Panc1 (cell line): ENCODE results near the gene EPB41L4B. TPM values are rescaled to one million over a fixed set of nuclear protein-coding genes. Genes with fewer than 3 reads are reported as not detected.

Source experiments
- ATAC-seq: fragments of 200-7000 bp; cut with Tn5 transposase; 2 replicates; pipeline ENCODE4 v1.9.1; 2020; ENCODE audit warnings: mild to moderate bottlenecking, moderate library complexity
- BruUV-seq: library from RNA; stranded (reverse); fragments of 400-500 nt; replicated peaks from 2 replicates; lab custom pipeline; 2021; lab: Mats Ljungman, UMichigan
- CTCF ChIA-PET: fragments of 300-600 bp; sonication (Branson Sonifier 250); formaldehyde crosslinking; loops from one replicate; lab custom pipeline; 2022; ENCODE audit warnings: antibody characterized with exemption; lab: Charles Lee
- POLR2A ChIA-PET: fragments of 300-600 bp; sonication (Branson Sonifier 250); formaldehyde crosslinking; loops from one replicate; lab custom pipeline; 2022; ENCODE audit warnings: antibody characterized with exemption; lab: Charles Lee
- DNase-seq: peaks from one replicate; pipeline ENCODE4 v3.0.0-alpha.2; 2010; ENCODE audit warnings: low read depth, low spot score
- H3K27ac ChIP-seq: 2 replicates; pipeline ENCODE4 v1.5.1; 2011; ENCODE audit warnings: mild to moderate bottlenecking, low read length, inconsistent platforms
- H3K27me3 ChIP-seq: fragments of 200-500 bp; sonication (Bioruptor generic); 2 replicates; pipeline ENCODE4 v1.6.0; 2014; ENCODE audit warnings: low read length, inconsistent platforms; ENCODE audit not compliant: control insufficient read depth, insufficient read depth
- H3K36me3 ChIP-seq: fragments of 200-500 bp; sonication (Bioruptor generic); 2 replicates; pipeline ENCODE4 v1.5.1; 2014; ENCODE audit warnings: inconsistent platforms, mild to moderate bottlenecking, low read length, moderate library complexity; ENCODE audit not compliant: control insufficient read depth, insufficient read depth
- H3K4me1 ChIP-seq: 2 replicates; pipeline ENCODE4 v1.5.1; 2011; ENCODE audit warnings: inconsistent platforms, mild to moderate bottlenecking, low read length, moderate library complexity; ENCODE audit not compliant: control insufficient read depth, insufficient read depth
- H3K4me3 ChIP-seq, 2 experiments: 2 replicates each; pipeline ENCODE4 v1.5.1; 2011 to 2012; ENCODE audit warnings: low read depth in 2 of 2, low read length in 2 of 2, mild to moderate bottlenecking in 2 of 2, inconsistent platforms in 1 of 2, moderate library complexity in 1 of 2
- H3K9me3 ChIP-seq: fragments of 200-500 bp; sonication (Bioruptor generic); 2 replicates; pipeline ENCODE4 v1.5.1; 2014; ENCODE audit warnings: low read depth, mild to moderate bottlenecking, inconsistent platforms, low read length, moderate library complexity; ENCODE audit not compliant: control insufficient read depth, insufficient read depth
- POLR2AphosphoS5 ChIP-seq: IDR thresholded peaks from 2 replicates; pipeline ENCODE4 v1.6.1; 2012; ENCODE audit warnings: mild to moderate bottlenecking, low read depth, low read length, moderate library complexity
- SIN3A ChIP-seq: IDR thresholded peaks from 2 replicates; pipeline ENCODE4 v1.6.1; 2012; ENCODE audit warnings: low read depth, mild to moderate bottlenecking, low read length, moderate library complexity, borderline replicate concordance; ENCODE audit not compliant: insufficient read depth
- TCF7L2 ChIP-seq: IDR thresholded peaks from 2 replicates; pipeline ENCODE4 v1.6.1; 2011; ENCODE audit warnings: mild to moderate bottlenecking, low read depth, low read length, inconsistent platforms
- in situ Hi-C: cut with HindIII; loops from 2 replicates; pipeline ENCODE4 v1.10.0; 2016; ENCODE audit warnings: low sequenced_read_pairs, low pct_unique_long_range_greater_than_20kb
- intact Hi-C: fragments of 100-400 bp; cut with micrococcal nuclease; formaldehyde crosslinking; loops from one replicate; pipeline ENCODE4 v1.10.0; 2022; ENCODE audit not compliant: unreplicated experiment
- total RNA-seq: library from RNA; stranded (reverse); gene quantifications from one replicate; pipeline ENCODE4 v1.2.1, GENCODE V29; 2021; ENCODE audit not compliant: unreplicated experiment
- TF ChIP-seq, protein P1 (sequence below): fragments of 450-650 bp; IDR thresholded peaks from 2 replicates; pipeline ENCODE4 v1.5.1; 2017; ENCODE audit warnings: mild to moderate bottlenecking
- TF ChIP-seq, protein P2 (sequence below), 2 experiments: IDR thresholded peaks; 2 replicates each; pipeline ENCODE4 v1.6.1; 2011 to 2012; ENCODE audit warnings: low read depth in 2 of 2, control low read depth in 1 of 2, low read length in 1 of 2, mild to moderate bottlenecking in 1 of 2, moderate library complexity in 1 of 2; ENCODE audit not compliant: insufficient read depth in 1 of 2

The EPB41L4B gene
- total RNA-seq, 1 experiment from 2014 or later: 27.8 TPM

DNA sequence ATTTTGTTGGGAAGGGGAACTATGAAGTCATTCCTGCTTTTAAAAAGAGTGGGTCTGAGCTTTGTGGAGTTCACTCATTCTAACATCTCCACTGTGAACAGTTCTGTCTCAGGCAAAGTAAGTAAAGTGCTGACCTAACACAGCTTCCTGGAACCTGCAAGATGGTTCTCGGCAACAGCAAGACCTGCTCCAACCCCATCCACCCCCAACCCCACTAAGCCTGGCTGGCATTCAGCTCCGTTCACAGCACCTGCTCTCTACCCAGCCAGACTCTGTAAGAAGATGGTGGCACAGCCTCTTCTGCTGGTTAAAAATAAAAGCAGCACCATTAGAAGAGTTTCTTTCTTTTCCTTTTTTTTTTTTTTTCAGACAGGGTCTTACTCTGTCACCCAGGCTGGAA, 42.0 kb downstream of the EPB41L4B start:
- in situ Hi-C loops (no loop called here), intact Hi-C loops (no loop called here)
- DNase-seq: no peak
- ChIA-PET POLR2A (no interaction called here), CTCF (no interaction called here)
- BruUV-seq: TSS peak; percentile 33
- no peak overlapping the region for H3K27ac ChIP-seq
- H3K27me3 ChIP-seq: no peaks in the 10 kb centered on the region
- TF ChIP-seq, protein P1, sequence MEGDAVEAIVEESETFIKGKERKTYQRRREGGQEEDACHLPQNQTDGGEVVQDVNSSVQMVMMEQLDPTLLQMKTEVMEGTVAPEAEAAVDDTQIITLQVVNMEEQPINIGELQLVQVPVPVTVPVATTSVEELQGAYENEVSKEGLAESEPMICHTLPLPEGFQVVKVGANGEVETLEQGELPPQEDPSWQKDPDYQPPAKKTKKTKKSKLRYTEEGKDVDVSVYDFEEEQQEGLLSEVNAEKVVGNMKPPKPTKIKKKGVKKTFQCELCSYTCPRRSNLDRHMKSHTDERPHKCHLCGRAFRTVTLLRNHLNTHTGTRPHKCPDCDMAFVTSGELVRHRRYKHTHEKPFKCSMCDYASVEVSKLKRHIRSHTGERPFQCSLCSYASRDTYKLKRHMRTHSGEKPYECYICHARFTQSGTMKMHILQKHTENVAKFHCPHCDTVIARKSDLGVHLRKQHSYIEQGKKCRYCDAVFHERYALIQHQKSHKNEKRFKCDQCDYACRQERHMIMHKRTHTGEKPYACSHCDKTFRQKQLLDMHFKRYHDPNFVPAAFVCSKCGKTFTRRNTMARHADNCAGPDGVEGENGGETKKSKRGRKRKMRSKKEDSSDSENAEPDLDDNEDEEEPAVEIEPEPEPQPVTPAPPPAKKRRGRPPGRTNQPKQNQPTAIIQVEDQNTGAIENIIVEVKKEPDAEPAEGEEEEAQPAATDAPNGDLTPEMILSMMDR: no peak
- TF ChIP-seq POLR2AphosphoS5: no peak
- TF ChIP-seq SIN3A: no peak
- TF ChIP-seq, protein P2, sequence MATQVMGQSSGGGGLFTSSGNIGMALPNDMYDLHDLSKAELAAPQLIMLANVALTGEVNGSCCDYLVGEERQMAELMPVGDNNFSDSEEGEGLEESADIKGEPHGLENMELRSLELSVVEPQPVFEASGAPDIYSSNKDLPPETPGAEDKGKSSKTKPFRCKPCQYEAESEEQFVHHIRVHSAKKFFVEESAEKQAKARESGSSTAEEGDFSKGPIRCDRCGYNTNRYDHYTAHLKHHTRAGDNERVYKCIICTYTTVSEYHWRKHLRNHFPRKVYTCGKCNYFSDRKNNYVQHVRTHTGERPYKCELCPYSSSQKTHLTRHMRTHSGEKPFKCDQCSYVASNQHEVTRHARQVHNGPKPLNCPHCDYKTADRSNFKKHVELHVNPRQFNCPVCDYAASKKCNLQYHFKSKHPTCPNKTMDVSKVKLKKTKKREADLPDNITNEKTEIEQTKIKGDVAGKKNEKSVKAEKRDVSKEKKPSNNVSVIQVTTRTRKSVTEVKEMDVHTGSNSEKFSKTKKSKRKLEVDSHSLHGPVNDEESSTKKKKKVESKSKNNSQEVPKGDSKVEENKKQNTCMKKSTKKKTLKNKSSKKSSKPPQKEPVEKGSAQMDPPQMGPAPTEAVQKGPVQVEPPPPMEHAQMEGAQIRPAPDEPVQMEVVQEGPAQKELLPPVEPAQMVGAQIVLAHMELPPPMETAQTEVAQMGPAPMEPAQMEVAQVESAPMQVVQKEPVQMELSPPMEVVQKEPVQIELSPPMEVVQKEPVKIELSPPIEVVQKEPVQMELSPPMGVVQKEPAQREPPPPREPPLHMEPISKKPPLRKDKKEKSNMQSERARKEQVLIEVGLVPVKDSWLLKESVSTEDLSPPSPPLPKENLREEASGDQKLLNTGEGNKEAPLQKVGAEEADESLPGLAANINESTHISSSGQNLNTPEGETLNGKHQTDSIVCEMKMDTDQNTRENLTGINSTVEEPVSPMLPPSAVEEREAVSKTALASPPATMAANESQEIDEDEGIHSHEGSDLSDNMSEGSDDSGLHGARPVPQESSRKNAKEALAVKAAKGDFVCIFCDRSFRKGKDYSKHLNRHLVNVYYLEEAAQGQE (IDR thresholded peaks at IDR 0.05; ENCODE audit: insufficient read depth in 1 of 2, low read depth in 2 of 2, low read length in 1 of 2): no peak
- no peak for TF ChIP-seq TCF7L2
- peaks cover 3% of the 10 kb centered on the region; the same call in 1 of the 2 replicates for H3K4me1 ChIP-seq
- no peaks in the 10 kb centered on the region; the same call in 1 of the 2 replicates for H3K36me3 ChIP-seq
- no peak for ATAC-seq
- no peaks in the 10 kb centered on the region for H3K9me3 ChIP-seq
- no peak overlapping the region for H3K4me3 ChIP-seq

DNA sequence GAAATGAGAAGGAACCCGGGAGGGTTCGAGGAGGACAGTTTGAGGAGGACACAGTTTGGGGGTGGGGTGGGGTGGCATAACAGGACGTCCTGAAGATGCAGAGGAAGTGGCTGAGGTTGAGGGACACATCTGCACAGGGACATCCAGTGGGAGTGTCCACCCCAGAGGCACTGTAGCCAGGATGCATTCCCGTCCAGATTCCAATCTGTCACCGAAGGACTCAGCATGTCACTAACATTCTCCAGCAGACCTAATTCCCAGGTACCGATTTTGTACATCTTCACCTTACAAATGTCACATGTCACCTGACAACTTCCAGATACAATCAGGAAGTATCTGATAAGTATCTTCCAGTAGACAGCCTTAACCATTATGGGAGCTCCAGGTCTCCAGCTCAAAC, 42.6 kb downstream of the EPB41L4B start:
- no peak overlapping the region for H3K27ac ChIP-seq
- no peak for ATAC-seq
- H3K4me1 ChIP-seq: peaks cover under 1% of the 10 kb centered on the region; the same call in 1 of the 2 replicates
- no TSS peak for BruUV-seq
- in situ Hi-C loops (no loop called here), intact Hi-C loops (no loop called here)
- ChIA-PET POLR2A (no interaction called here), CTCF (no interaction called here)
- no peaks in the 10 kb centered on the region for H3K9me3 ChIP-seq
- H3K4me3 ChIP-seq: no peak overlapping the region
- DNase-seq: no peak
- no peaks in the 10 kb centered on the region; the same call in 1 of the 2 replicates for H3K36me3 ChIP-seq
- no peaks in the 10 kb centered on the region for H3K27me3 ChIP-seq
- TF ChIP-seq, protein P2 (IDR thresholded peaks at IDR 0.05; ENCODE audit: insufficient read depth in 1 of 2, low read depth in 2 of 2, low read length in 1 of 2): no peak
- TF ChIP-seq TCF7L2 (no peak), SIN3A (no peak), POLR2AphosphoS5 (no peak)
- TF ChIP-seq, protein P1: no peak
